HAP-1 (cell line): ENCODE measurements around the gene LYPD6B.

Experiments used
- DNase-seq, 2 experiments: peaks; one replicate each; pipeline ENCODE4 v3.0.0-alpha.2; 2016 to 2020; ENCODE audit warnings: low spot score in 2 of 2
- H3K27me3 ChIP-seq: fragments of 250-450 bp; sonication (Bioruptor Pico); 2 replicates; pipeline ENCODE4 v1.5.1; 2020; ENCODE audit warnings: low read depth, mild to moderate bottlenecking, moderate library complexity
- H3K36me3 ChIP-seq: fragments of 250-450 bp; sonication (Bioruptor Pico); replicated peaks from 2 replicates; pipeline ENCODE4 v1.5.1; 2020; ENCODE audit warnings: mild to moderate bottlenecking
- H3K4me1 ChIP-seq: fragments of 250-450 bp; sonication (Bioruptor Pico); 2 replicates; pipeline ENCODE4 v1.5.1; 2020; ENCODE audit warnings: mild to moderate bottlenecking
- H3K4me3 ChIP-seq: fragments of 250-450 bp; sonication (Bioruptor Pico); 2 replicates; pipeline ENCODE4 v1.5.1; 2020; ENCODE audit warnings: mild to moderate bottlenecking, moderate library complexity
- H3K9me3 ChIP-seq: fragments of 250-450 bp; sonication (Bioruptor Pico); 2 replicates; pipeline ENCODE4 v1.5.1; 2020; ENCODE audit warnings: mild to moderate bottlenecking, moderate library complexity
- in situ Hi-C: fragments of 300-500 bp; cut with MboI; formaldehyde crosslinking; loops from 3 replicates; pipeline ENCODE4 v1.14.3; 2020; ENCODE audit warnings: low sequenced_read_pairs, inconsistent platforms, mixed read lengths

The LYPD6B gene

DNA sequence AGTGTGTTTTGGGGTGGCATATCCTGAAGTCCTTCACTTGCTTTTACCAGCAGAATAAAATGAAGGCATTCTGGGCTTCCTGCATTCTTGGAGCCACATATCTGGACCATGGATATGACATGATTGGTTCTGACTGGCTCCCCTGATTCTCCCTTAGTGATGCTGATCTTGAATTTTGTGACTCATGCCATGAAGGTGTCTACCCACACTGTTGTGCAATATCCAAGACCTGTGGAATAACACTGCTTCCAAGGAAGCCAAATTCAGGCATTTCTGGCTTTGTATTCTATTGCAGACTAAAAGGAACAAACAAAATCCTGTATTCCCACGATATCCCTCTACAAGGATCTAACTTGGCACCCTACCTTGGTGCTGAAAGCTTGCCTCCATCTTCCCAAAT is 125.8 kb downstream of the LYPD6B start:
- DNase-seq, result no peak
- no peaks in the 10 kb centered on the region for H3K36me3 ChIP-seq
- H3K27me3 ChIP-seq, result no peaks in the 10 kb centered on the region
- no peak overlapping the region for H3K4me3 ChIP-seq
- in situ Hi-C loops, result no loop called here
- no peaks in the 10 kb centered on the region for H3K9me3 ChIP-seq
- H3K4me1 ChIP-seq, result no peaks in the 10 kb centered on the region

DNA sequence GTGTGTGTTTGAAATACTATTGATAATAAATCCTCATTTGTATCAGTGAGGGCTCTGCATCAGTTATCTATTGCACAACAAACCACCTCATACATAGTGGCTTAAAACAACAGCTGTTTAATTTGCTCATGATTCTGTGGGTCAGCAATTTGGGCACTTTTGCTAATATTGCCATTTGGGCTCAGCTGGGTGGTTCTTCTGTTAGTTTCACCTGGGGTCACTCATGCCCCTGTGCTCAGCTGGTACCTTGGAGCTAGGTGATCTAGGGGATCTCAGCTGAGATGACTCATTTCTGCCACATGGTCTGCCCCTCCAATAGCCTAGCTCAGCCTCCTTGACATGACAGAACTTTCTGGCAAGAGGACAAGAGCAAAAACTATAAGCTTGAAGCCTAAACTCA is 126.3 kb downstream of the LYPD6B start:
- in situ Hi-C loops, result no loop called here
- Histone ChIP-seq H3K36me3 (no peaks in the 10 kb centered on the region), H3K4me1 (no peaks in the 10 kb centered on the region), H3K27me3 (no peaks in the 10 kb centered on the region), H3K9me3 (no peaks in the 10 kb centered on the region), H3K4me3 (no peak overlapping the region)
- no peak for DNase-seq

DNA sequence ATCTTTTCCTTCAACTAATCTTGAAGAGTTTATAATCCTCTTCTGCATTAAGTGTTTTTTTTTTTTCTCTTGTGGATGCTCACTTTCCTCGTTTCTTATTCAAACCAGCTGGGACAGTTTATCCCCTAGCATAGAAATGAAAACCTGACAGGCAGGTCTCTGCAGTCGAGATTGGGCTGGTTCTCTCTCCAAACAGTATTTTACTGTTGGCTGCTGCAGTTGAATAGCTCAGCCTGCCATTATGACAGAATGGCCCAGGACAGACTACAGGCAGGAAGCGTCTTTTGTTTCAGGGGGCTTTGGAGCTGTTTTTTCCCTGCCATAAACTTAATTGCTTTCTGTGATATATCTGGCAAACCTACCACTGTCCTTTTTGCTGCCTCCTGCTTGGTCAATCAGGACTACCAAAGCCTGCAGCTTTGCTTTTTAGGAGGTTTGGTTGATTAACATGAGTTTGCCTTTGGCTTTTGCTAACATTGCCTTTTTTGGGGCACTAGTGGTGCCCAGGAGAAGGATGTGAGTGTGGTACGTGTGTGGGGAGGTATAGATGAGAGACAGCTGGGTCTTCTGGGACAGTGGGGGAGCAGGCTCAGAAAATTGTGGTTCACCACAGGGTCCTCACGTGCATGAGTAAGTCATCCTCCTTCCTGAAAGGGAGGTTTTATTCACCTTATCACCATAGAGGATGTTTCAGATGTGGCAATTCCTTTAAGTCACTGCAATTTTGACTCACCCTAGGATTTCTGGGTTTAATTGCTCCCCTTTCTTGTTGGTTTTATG is 128.7 kb downstream of the LYPD6B start:
- H3K36me3 ChIP-seq, result no peaks in the 10 kb centered on the region
- no peaks in the 10 kb centered on the region for H3K4me1 ChIP-seq
- DNase-seq, result no peak
- in situ Hi-C loops, result no loop called here
- no peak overlapping the region for H3K4me3 ChIP-seq
- H3K27me3 ChIP-seq, result no peaks in the 10 kb centered on the region
- no peaks in the 10 kb centered on the region for H3K9me3 ChIP-seq

DNA sequence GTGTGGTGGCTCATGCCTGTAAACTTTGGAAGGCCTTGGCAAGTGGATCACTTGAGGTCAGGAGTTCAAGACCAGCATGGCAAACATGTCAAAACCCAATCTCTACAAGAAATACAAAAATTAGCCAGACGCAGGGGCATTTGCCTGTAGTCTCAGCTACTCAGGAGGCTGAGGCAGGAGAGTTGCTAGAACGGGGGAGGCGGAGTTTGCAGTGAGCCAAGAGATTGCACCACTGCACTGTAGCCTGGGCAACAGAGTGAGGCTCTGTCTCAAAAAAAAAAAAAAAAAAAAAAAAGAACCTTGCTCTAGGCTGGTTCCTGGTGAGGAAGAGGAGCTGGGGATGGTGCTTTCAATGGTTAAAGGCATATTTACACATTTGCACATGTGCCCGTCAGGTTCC is 129.4 kb downstream of the LYPD6B start:
- no peaks in the 10 kb centered on the region for H3K9me3 ChIP-seq
- in situ Hi-C loops, result no loop called here
- no peak for DNase-seq
- no peak overlapping the region for H3K4me3 ChIP-seq
- no peaks in the 10 kb centered on the region for H3K27me3 ChIP-seq
- no peaks in the 10 kb centered on the region for H3K4me1 ChIP-seq
- no peaks in the 10 kb centered on the region for H3K36me3 ChIP-seq

DNA sequence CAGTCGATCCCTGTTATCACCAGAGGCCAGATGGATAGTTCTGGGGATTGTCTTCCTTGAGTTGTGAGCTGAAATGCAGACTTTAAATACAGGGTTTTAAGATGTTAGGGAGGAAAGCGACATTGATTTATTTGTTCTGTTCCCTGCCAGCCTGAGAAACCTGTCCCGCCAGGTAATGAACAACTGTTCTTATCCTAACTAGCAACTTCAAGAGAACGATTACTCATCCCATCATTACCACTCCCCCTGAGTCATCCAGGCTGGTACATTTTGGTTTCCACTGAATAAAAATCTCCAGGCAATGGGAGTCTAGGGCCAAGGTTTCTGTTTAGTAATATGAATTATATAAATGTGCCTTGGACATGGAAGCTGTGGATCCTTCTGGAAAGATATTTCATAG is 131.2 kb downstream of the LYPD6B start:
- in situ Hi-C loops, result no loop called here
- no peaks in the 10 kb centered on the region for H3K4me1 ChIP-seq
- DNase-seq, result no peak
- no peaks in the 10 kb centered on the region for H3K27me3 ChIP-seq
- no peaks in the 10 kb centered on the region for H3K9me3 ChIP-seq
- H3K36me3 ChIP-seq, result no peaks in the 10 kb centered on the region
- no peak overlapping the region for H3K4me3 ChIP-seq

DNA sequence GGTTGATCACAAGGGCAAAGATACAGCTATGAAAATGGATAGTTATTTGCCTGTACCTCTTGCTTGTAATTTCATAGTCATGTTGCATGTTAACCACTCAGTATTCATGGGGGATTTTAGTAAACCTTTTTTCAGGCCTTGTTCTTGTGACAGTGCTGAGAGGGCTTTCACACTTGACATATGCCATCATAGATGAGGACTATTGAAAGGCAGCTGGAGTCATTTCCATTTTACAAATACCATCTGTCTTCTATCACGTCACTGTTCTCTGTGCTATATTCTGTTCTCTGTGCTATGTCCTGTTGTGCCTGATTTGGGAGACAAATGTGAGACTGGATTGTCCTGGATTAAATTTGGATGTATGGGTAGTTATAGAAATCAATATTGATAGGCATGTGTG is 131.7 kb downstream of the LYPD6B start:
- Histone ChIP-seq H3K4me1 (no peaks in the 10 kb centered on the region), H3K4me3 (no peak overlapping the region), H3K9me3 (no peaks in the 10 kb centered on the region), H3K27me3 (no peaks in the 10 kb centered on the region), H3K36me3 (no peaks in the 10 kb centered on the region)
- no peak for DNase-seq
- in situ Hi-C loops, result no loop called here

DNA sequence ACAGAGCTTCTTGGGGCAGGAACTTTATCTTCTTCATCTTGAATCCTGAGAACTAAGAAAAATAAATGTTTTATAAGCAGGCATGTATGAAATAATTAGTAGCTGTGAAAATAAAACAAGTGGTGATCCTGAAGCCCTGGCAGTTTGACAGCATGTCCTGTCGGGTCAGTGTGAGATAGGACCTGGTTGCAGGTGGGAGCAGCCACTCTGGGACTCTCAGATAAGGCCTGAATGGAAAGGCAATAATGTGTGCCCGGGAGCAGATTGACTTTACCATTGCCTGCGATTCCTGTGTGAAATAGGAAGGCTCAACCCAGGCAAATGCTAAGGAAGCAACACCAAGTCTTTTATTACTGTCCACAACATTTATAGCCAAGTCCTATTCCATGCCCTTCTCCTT is 132.4 kb downstream of the LYPD6B start:
- no peaks in the 10 kb centered on the region for H3K4me1 ChIP-seq
- no peaks in the 10 kb centered on the region for H3K9me3 ChIP-seq
- H3K27me3 ChIP-seq, result no peaks in the 10 kb centered on the region
- no peak for DNase-seq
- H3K36me3 ChIP-seq, result no peaks in the 10 kb centered on the region
- no peak overlapping the region for H3K4me3 ChIP-seq
- in situ Hi-C loops, result no loop called here

DNA sequence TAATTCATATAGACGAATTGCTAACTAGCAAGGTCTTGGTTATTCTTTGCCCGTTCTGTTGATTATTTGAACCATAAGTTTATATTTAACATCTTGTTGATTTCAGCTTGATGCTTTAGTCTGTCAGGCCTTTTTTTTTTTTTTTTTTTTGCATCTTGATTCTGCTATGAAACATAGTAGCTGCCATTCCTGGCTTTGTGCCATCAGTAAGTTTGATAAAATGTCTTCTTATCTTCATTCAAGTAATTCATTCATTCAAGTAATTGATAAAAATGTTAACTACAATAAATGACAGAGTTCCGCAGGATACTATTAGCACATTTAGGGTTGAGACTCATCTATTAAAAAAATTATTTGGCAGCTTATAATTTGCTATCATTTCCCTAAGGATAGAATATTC is 134.7 kb downstream of the LYPD6B start:
- Histone ChIP-seq H3K4me1 (no peaks in the 10 kb centered on the region), H3K36me3 (no peaks in the 10 kb centered on the region), H3K27me3 (no peaks in the 10 kb centered on the region), H3K9me3 (no peaks in the 10 kb centered on the region), H3K4me3 (no peak overlapping the region)
- in situ Hi-C loops, result no loop called here
- no peak for DNase-seq

DNA sequence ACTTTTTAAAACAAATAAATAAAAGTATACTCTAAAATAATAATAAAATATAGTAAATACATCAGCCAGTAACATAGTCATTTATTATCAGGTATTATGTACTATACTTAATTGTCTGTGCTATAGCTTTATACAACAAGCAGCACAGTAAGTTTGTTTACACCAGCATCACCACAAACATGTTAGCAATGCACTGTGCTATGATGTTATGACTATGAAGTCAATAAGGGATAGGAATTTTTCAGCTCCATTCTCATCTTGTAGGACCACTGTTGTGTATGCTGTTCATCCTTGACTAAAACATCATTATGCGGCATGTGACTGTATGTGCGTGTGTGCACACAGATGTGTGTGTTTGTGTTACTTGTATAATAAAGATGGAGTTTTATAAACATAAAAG is 137.5 kb downstream of the LYPD6B start:
- no peak for DNase-seq
- no peak overlapping the region for H3K4me3 ChIP-seq
- H3K9me3 ChIP-seq, result no peaks in the 10 kb centered on the region
- H3K4me1 ChIP-seq, result no peaks in the 10 kb centered on the region
- in situ Hi-C loops, result no loop called here
- no peaks in the 10 kb centered on the region for H3K36me3 ChIP-seq
- H3K27me3 ChIP-seq, result no peaks in the 10 kb centered on the region

DNA sequence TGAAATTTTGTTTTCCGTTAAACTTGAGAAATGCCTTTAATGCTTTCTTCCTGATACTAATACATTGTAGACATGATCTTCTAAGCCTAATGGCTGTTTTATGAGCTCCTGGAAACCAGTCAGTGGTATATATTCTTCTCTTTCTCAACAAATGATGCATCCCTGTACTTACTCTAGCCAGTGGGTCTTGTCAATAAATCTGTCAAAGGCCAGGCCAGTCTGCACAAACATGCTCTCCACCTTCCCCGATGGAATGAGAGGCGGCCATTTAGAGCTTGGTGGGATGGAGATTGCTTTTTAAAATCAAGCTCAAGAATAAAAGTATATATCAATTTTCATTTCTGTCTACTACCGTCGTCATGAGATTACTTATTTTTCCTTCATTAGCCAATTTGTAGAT is 140.1 kb downstream of the LYPD6B start:
- no peak for DNase-seq
- no peaks in the 10 kb centered on the region for H3K4me1 ChIP-seq
- H3K27me3 ChIP-seq, result no peaks in the 10 kb centered on the region
- H3K9me3 ChIP-seq, result no peaks in the 10 kb centered on the region
- in situ Hi-C loops, result no loop called here
- H3K36me3 ChIP-seq, result no peaks in the 10 kb centered on the region
- H3K4me3 ChIP-seq, result no peak overlapping the region

DNA sequence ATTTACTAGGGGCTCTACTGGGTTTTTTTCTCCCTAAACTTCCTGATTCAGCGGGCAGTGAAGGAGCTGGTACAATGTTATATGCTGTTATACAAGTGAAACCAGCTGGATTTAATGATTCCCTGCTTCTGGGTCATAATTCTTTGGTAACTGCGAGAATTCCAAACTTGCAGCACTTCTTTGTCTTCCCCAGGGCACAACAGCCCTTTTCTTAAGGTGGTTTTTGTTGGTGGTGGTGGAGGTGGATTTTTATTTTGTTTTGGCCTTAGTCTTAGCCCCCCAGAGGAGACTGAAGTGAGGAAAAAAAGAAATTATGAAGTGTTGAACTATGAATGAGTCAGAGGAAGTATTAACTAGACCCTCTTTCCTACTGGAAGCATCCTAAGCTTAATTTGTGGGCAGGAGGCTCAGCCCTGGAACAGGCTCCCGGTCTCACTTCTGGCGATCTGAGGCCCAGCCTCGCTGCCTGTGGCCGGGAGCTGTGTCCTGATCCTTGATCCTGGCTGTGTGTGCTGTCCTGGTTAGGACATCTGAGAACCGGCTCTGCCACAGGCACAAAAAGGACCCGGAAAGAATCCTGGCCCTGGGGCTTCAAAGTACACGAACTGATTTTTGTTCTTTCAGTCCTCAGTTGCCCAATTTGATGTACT is 141.9 kb downstream of the LYPD6B start:
- Histone ChIP-seq H3K9me3 (no peaks in the 10 kb centered on the region), H3K27me3 (no peaks in the 10 kb centered on the region), H3K4me1 (no peaks in the 10 kb centered on the region), H3K4me3 (no peak overlapping the region), H3K36me3 (no peaks in the 10 kb centered on the region)
- DNase-seq, result no peak
- in situ Hi-C loops, result no loop called here

DNA sequence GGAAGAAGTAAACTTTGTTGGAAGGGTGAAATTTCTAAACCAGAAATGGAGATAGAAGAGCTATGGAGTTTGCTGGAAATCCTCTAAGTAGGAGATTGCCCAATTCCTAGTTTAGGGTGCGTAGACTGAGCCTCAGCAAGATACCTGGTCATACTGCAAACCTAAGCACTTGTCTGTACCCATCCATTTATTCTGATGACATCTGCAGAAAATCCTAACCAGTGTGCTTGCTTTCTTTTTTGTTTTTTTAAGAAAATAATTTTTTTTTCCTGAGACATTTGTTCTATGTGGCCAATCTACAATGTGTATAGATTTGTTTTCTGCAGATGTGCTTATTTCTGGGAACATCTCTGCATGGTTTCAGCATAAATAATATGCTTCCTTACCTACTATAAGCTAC is 144.7 kb downstream of the LYPD6B start:
- no peaks in the 10 kb centered on the region for H3K9me3 ChIP-seq
- peaks cover 4% of the 10 kb centered on the region for H3K4me1 ChIP-seq
- no peaks in the 10 kb centered on the region for H3K36me3 ChIP-seq
- in situ Hi-C loops, result no loop called here
- no peak for DNase-seq
- H3K27me3 ChIP-seq, result no peaks in the 10 kb centered on the region
- no peak overlapping the region for H3K4me3 ChIP-seq

DNA sequence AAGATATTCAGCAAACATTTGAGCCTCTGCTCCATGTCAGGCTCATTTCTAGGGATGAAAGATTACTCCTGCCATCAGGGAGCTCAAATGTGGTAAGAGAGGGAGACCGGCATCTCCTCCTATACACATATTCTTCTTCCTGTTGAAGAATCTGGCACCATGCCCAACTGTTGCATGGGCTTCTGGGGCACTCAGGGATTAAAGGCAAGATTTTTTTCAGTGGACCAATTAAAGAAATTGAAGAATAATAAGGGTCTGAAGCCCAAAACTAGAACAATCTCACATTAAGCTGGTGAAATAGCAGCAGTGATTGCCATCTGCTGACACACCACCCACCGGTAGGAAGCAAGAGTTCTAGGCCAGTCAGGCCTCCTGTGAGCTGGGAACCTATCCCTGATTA is 146.5 kb downstream of the LYPD6B start:
- Histone ChIP-seq H3K4me1 (peaks cover 9% of the 10 kb centered on the region), H3K36me3 (no peaks in the 10 kb centered on the region), H3K4me3 (no peak overlapping the region), H3K9me3 (no peaks in the 10 kb centered on the region), H3K27me3 (no peaks in the 10 kb centered on the region)
- peak in 1 of 2 experiments; percentile 29 for DNase-seq
- in situ Hi-C loops, result no loop called here

DNA sequence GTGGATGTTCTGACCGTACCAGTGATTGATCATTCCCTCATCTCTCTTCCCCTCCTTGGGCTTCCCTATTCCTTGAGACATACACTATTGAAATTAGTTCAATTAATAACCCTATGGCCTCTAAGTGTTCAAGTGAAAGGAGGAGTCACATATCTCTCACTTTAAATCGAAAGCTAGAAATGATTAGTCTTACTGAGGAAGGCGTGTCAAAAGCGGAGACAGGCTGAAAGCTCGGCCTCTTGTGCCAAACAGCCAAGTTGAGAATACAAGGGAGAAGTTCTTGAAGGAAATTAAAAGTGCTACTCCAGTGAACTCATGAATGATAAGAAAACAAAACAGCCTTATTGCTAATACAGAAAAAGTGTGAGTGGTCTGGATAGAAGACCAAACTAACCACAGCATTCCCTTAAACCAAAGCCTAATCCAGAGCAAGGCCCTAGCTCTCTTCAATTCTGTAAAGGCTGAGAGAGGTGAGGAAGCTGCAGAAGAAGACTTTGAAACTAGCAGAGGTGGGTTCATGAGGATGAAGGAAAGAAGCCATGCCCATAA is 147.5 kb downstream of the LYPD6B start:
- Histone ChIP-seq H3K4me1 (peaks cover 9% of the 10 kb centered on the region), H3K27me3 (no peaks in the 10 kb centered on the region), H3K9me3 (no peaks in the 10 kb centered on the region), H3K36me3 (no peaks in the 10 kb centered on the region), H3K4me3 (no peak overlapping the region)
- DNase-seq, result no peak
- in situ Hi-C loops, result no loop called here
